ENCODE measurements around the gene TAPBP. TPM values are rescaled to one million over a fixed set of nuclear protein-coding genes. Genes with fewer than 3 reads are reported as not detected.
"Not testable (repeated sequence)": the region's sequence is repeated elsewhere in the genome, so short reads cannot be mapped to it uniquely, and the experiment has no call there.

The TAPBP gene
- total RNA-seq, 1 donor from 2014 or later: 20.2 TPM

- no peaks in the 10 kb centered on the region for H3K27me3 Mint-ChIP-seq
- no peak overlapping the region for H3K27ac Mint-ChIP-seq
- H3K4me3 Mint-ChIP-seq (ENCODE audit: low read depth): no peak overlapping the region
- no peaks in the 10 kb centered on the region for H3K9me3 Mint-ChIP-seq (ENCODE audit: low read depth)
- TF ChIP-seq CTCF (IDR thresholded peaks at IDR 0.05; ENCODE audit: unreplicated experiment): no peak
- H3K4me1 Mint-ChIP-seq (ENCODE audit: low read depth): no peaks in the 10 kb centered on the region
- DNase-seq (ENCODE audit: low spot score, unreplicated experiment): no peak
- H3K36me3 Mint-ChIP-seq (ENCODE audit: insufficient read depth): peaks cover 38% of the 10 kb centered on the region
Observed at GRCh38 chr6:33264015-33264414, 49.9 kb downstream of the TAPBP start.

- H3K9me3 Mint-ChIP-seq (ENCODE audit: low read depth); H3K27me3 Mint-ChIP-seq; H3K4me1 Mint-ChIP-seq (ENCODE audit: low read depth); DNase-seq (ENCODE audit: low spot score, unreplicated experiment); H3K4me3 Mint-ChIP-seq (ENCODE audit: low read depth); H3K27ac Mint-ChIP-seq: not testable (repeated sequence)
- peaks cover 39% of the 10 kb centered on the region for H3K36me3 Mint-ChIP-seq (ENCODE audit: insufficient read depth)
Observed at GRCh38 chr6:33262490-33262889, 51.4 kb downstream of the TAPBP start.

- peaks cover 39% of the 10 kb centered on the region for H3K36me3 Mint-ChIP-seq (ENCODE audit: insufficient read depth)
- no peak for TF ChIP-seq CTCF (IDR thresholded peaks at IDR 0.05; ENCODE audit: unreplicated experiment)
- H3K4me3 Mint-ChIP-seq (ENCODE audit: low read depth): no peak overlapping the region
- no peak for DNase-seq (ENCODE audit: low spot score, unreplicated experiment)
- H3K4me1 Mint-ChIP-seq (ENCODE audit: low read depth): no peaks in the 10 kb centered on the region
- H3K9me3 Mint-ChIP-seq (ENCODE audit: low read depth): no peaks in the 10 kb centered on the region
- no peaks in the 10 kb centered on the region for H3K27me3 Mint-ChIP-seq
- H3K27ac Mint-ChIP-seq: no peak overlapping the region
Observed at GRCh38 chr6:33259032-33259431, 54.8 kb downstream of the TAPBP start.

DNA sequence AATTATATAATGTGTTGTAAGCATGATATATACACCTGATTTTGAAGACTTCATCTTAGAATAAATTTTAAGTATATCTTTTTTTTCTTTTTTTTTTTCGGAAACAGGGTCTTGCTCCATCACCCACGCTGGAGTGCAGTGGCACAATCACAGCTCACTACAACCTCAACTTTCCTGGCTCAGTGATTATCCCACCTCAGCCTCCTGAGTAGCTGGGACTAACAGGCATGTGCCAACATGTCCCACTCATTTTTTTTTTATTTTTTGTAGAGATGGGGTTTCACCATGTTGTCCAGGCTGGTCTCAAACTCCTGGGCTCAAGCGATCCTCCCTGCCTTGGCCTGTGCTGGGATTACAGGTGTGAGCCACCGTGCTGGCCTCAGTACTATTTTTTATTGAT is 59.3 kb downstream of the TAPBP start:
- no peak for TF ChIP-seq CTCF (IDR thresholded peaks at IDR 0.05; ENCODE audit: unreplicated experiment)
- Mint-ChIP-seq H3K36me3 (ENCODE audit: insufficient read depth) (peaks cover 32% of the 10 kb centered on the region), H3K4me3 (ENCODE audit: low read depth) (no peak overlapping the region), H3K27me3 (no peaks in the 10 kb centered on the region), H3K4me1 (ENCODE audit: low read depth) (peaks cover 7% of the 10 kb centered on the region), H3K9me3 (ENCODE audit: low read depth) (no peaks in the 10 kb centered on the region), H3K27ac (no peak overlapping the region)
- DNase-seq (ENCODE audit: low spot score, unreplicated experiment): no peak

GRCh38 chr6:33252759-33253158 is 61.1 kb downstream of the TAPBP start:
- Mint-ChIP-seq H3K9me3 (ENCODE audit: low read depth) (no peaks in the 10 kb centered on the region), H3K4me3 (ENCODE audit: low read depth) (no peak overlapping the region), H3K27ac (no peak overlapping the region), H3K27me3 (peaks cover 2% of the 10 kb centered on the region), H3K36me3 (ENCODE audit: insufficient read depth) (peaks cover 21% of the 10 kb centered on the region), H3K4me1 (ENCODE audit: low read depth) (peaks cover 18% of the 10 kb centered on the region)
- no peak for DNase-seq (ENCODE audit: low spot score, unreplicated experiment)
- TF ChIP-seq CTCF (IDR thresholded peaks at IDR 0.05; ENCODE audit: unreplicated experiment): no peak

DNA sequence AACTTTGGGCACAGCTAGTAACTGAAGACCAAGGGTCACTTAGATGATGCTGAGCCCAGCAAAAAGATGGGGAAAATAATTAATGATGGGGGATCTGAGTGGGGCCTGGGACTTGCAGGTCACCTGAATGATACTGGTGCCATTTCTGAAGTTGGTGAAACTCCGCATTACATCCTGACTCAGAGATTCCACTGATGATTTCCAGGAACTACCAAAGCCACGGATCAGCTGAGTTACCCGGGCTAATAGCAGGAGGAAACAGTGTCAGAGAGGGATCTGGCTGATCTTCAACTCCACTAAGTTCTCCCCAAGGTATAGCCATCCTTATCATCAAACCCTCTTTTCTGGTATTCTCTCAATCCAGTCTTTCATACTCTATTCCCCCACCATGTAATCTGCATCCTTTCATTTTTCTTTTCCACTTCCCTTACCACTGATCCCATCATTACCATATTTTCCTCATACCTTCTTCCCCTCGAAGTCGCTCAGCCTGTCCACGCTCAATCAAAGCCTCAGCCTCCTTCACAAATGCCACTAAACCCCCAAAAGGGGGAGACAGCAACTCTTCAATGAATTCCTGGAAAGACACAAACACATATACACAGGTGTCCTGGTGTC is 62.4 kb downstream of the TAPBP start:
- Mint-ChIP-seq H3K4me1 (ENCODE audit: low read depth) (peaks cover 18% of the 10 kb centered on the region), H3K27ac (no peak overlapping the region), H3K9me3 (ENCODE audit: low read depth) (no peaks in the 10 kb centered on the region), H3K4me3 (ENCODE audit: low read depth) (no peak overlapping the region), H3K27me3 (peaks cover 8% of the 10 kb centered on the region), H3K36me3 (ENCODE audit: insufficient read depth) (peaks cover 17% of the 10 kb centered on the region)
- DNase-seq (ENCODE audit: low spot score, unreplicated experiment): no peak
- no peak for TF ChIP-seq CTCF (IDR thresholded peaks at IDR 0.05; ENCODE audit: unreplicated experiment)
